GM21381 (cell line): ENCODE data around the gene MEF2B.
"Not testable (repeated sequence)": the region's sequence is repeated elsewhere in the genome, so short reads cannot be mapped to it uniquely, and the experiment has no call there.

Experiments used
- ATAC-seq: cut with Tn5 transposase; IDR thresholded peaks from one replicate; pipeline ENCODE4 v1.9.1; 2021; ENCODE audit warnings: mild to moderate bottlenecking, moderate library complexity; ENCODE audit not compliant: unreplicated experiment

The MEF2B gene

GRCh38 chr19:19157808-19158207 is 12.3 kb downstream of the MEF2B start:
- ATAC-seq: no peak

- ATAC-seq: peak; percentile 62
Measured at GRCh38 chr19:19155495-19156219, 14.4 kb downstream of the MEF2B start.

- ATAC-seq: no peak
Measured at GRCh38 chr19:19154768-19155494, 15.1 kb downstream of the MEF2B start.

- no peak for ATAC-seq
Measured at GRCh38 chr19:19152668-19153384, 17.2 kb downstream of the MEF2B start.

GRCh38 chr19:19151418-19151817 is 18.6 kb downstream of the MEF2B start:
- no peak for ATAC-seq

- no peak for ATAC-seq
Measured at GRCh38 chr19:19149435-19149834, 20.6 kb downstream of the MEF2B start.

GRCh38 chr19:19148504-19148903 is 21.6 kb downstream of the MEF2B start:
- not testable (repeated sequence) for ATAC-seq

GRCh38 chr19:19147344-19147743 is 22.7 kb downstream of the MEF2B start:
- no peak for ATAC-seq

- no peak for ATAC-seq
Measured at GRCh38 chr19:19146865-19147264, 23.2 kb downstream of the MEF2B start.

GRCh38 chr19:19145684-19146608 is 24.1 kb downstream of the MEF2B start:
- ATAC-seq: no peak

GRCh38 chr19:19145281-19145680 is 24.8 kb downstream of the MEF2B start:
- no peak for ATAC-seq

- no peak for ATAC-seq
Measured at GRCh38 chr19:19142347-19142746, 27.7 kb downstream of the MEF2B start.

- ATAC-seq: no peak
Measured at GRCh38 chr19:19140476-19140875, 29.6 kb downstream of the MEF2B start.

GRCh38 chr19:19139876-19140229 is 30.2 kb downstream of the MEF2B start:
- ATAC-seq: no peak

- peak; percentile 95 for ATAC-seq
Measured at GRCh38 chr19:19138109-19138981, 31.7 kb downstream of the MEF2B start, which contains the start of gene TMEM161A. Gene TMEM161A (minus strand): TSS chr19:19138478. CDS start chr19:19138428, 50 bp downstream.

- peak; percentile 4 for ATAC-seq
Measured at GRCh38 chr19:19137556-19138108, 32.4 kb downstream of the MEF2B start.

- not testable (repeated sequence) for ATAC-seq
Measured at GRCh38 chr19:19135713-19136112, 34.4 kb downstream of the MEF2B start.

- no peak for ATAC-seq
Measured at GRCh38 chr19:19134687-19135158, 35.3 kb downstream of the MEF2B start.

- no peak for ATAC-seq
Measured at GRCh38 chr19:19133985-19134384, 36.1 kb downstream of the MEF2B start.
